Neural progenitor cell (in vitro differentiated cells): Measurements from ENCODE around the gene ITLN2. TPM values are rescaled to one million over a fixed set of nuclear protein-coding genes. Genes with fewer than 3 reads are reported as not detected.
"Not testable (repeated sequence)": the region's sequence is repeated elsewhere in the genome, so short reads cannot be mapped to it uniquely, and the experiment has no call there.

Experiments
- DNase-seq: peaks from one replicate; pipeline ENCODE4 v3.0.0-alpha.2; 2016; ENCODE audit warnings: low spot score
- H2AFZ ChIP-seq: fragments of 200-600 bp; sonication (generic); replicated peaks from 2 replicates; pipeline ENCODE4 v1.6.1; 2016; ENCODE audit warnings: antibody characterized with exemption
- H3F3A ChIP-seq: fragments of 200-600 bp; sonication (generic); 2 replicates; pipeline ENCODE4 v1.6.1; 2016; ENCODE audit warnings: antibody characterized with exemption, low read depth
- H3K27ac ChIP-seq: fragments of 200-600 bp; sonication (generic); 2 replicates; pipeline ENCODE4 v1.5.1; 2016; ENCODE audit warnings: mild to moderate bottlenecking
- H3K27me3 ChIP-seq: fragments of 200-600 bp; sonication (generic); 2 replicates; pipeline ENCODE4 v1.6.1; 2016; ENCODE audit warnings: mild to moderate bottlenecking, moderate library complexity
- H3K36me3 ChIP-seq: fragments of 200-600 bp; sonication (generic); 2 replicates; pipeline ENCODE4 v1.5.1; 2016
- H3K4me1 ChIP-seq: fragments of 200-600 bp; sonication (generic); 2 replicates; pipeline ENCODE4 v1.6.1; 2016; ENCODE audit warnings: mixed run types
- H3K4me2 ChIP-seq: fragments of 200-600 bp; sonication (generic); 2 replicates; pipeline ENCODE4 v1.6.1; 2016
- H3K4me3 ChIP-seq: fragments of 200-600 bp; sonication (generic); 2 replicates; pipeline ENCODE4 v1.5.1; 2016
- H3K79me2 ChIP-seq: fragments of 200-600 bp; sonication (generic); 2 replicates; pipeline ENCODE4 v1.6.1; 2016; ENCODE audit warnings: low read depth
- H3K9ac ChIP-seq: fragments of 200-600 bp; sonication (generic); 2 replicates; pipeline ENCODE4 v1.6.1; 2016
- H3K9me3 ChIP-seq: fragments of 200-600 bp; sonication (generic); 2 replicates; pipeline ENCODE4 v1.5.1; 2016; ENCODE audit warnings: low read depth
- H4K20me1 ChIP-seq: fragments of 200-600 bp; sonication (generic); 2 replicates; pipeline ENCODE4 v1.6.1; 2016; ENCODE audit warnings: low read depth
- H3K27ac Mint-ChIP-seq: 3 replicates; pipeline ENCODE4 v1.8.0; 2021; ENCODE audit warnings: mixed read lengths
- H3K27me3 Mint-ChIP-seq: 2 replicates; pipeline ENCODE4 v1.8.0; 2022; ENCODE audit warnings: low read depth, mild to moderate bottlenecking, inconsistent platforms, moderate library complexity, mixed read lengths; ENCODE audit not compliant: insufficient read depth
- H3K36me3 Mint-ChIP-seq: 3 replicates; pipeline ENCODE4 v1.8.0; 2021; ENCODE audit warnings: mixed read lengths
- H3K4me1 Mint-ChIP-seq: 3 replicates; pipeline ENCODE4 v1.8.0; 2021; ENCODE audit warnings: mixed read lengths
- H3K4me3 Mint-ChIP-seq: 3 replicates; pipeline ENCODE4 v1.8.0; 2021; ENCODE audit warnings: mild to moderate bottlenecking, moderate library complexity, mixed read lengths
- H3K9me3 Mint-ChIP-seq: 3 replicates; pipeline ENCODE4 v1.8.0; 2020; ENCODE audit warnings: mixed read lengths
- EZH2 ChIP-seq: fragments of 200-600 bp; sonication (generic); IDR thresholded peaks from 2 replicates; pipeline ENCODE4 v1.6.1; 2017; ENCODE audit warnings: antibody characterized with exemption, mild to moderate bottlenecking, moderate library complexity
- EZH2phosphoT487 ChIP-seq: fragments of 200-600 bp; sonication (generic); IDR thresholded peaks from 2 replicates; pipeline ENCODE4 v1.6.1; 2017; ENCODE audit warnings: antibody characterized with exemption
- total RNA-seq: library from RNA; depleted of rRNA; stranded (reverse); fragments of >200 nt; gene quantifications from 2 replicates; pipeline ENCODE4 v1.2.3, GENCODE V29; 2015; ENCODE audit warnings: low replicate concordance
- TF ChIP-seq, protein P1 (sequence below): fragments of 200-600 bp; sonication (generic); IDR thresholded peaks from 2 replicates; pipeline ENCODE4 v1.5.1; 2017; ENCODE audit warnings: antibody characterized with exemption, mild to moderate bottlenecking

Gene ITLN2
- total RNA-seq, 1 donor from 2014 or later, result not detected

GRCh38 chr1:160924791-160925651, 29.6 kb downstream of the ITLN2 start:
- no peaks in the 10 kb centered on the region for H3K79me2 ChIP-seq
- no peaks in the 10 kb centered on the region for H3F3A ChIP-seq
- DNase-seq, result no peak
- Mint-ChIP-seq H3K27ac (no peak overlapping the region), H3K27me3 (peaks cover 2% of the 10 kb centered on the region), H3K4me3 (no peak overlapping the region), H3K36me3 (no peaks in the 10 kb centered on the region), H3K9me3 (peaks cover 38% of the 10 kb centered on the region), H3K4me1 (no peaks in the 10 kb centered on the region)
- H3K4me2 ChIP-seq, result no peak overlapping the region
- TF ChIP-seq EZH2phosphoT487, result no peak
- TF ChIP-seq, protein P1, sequence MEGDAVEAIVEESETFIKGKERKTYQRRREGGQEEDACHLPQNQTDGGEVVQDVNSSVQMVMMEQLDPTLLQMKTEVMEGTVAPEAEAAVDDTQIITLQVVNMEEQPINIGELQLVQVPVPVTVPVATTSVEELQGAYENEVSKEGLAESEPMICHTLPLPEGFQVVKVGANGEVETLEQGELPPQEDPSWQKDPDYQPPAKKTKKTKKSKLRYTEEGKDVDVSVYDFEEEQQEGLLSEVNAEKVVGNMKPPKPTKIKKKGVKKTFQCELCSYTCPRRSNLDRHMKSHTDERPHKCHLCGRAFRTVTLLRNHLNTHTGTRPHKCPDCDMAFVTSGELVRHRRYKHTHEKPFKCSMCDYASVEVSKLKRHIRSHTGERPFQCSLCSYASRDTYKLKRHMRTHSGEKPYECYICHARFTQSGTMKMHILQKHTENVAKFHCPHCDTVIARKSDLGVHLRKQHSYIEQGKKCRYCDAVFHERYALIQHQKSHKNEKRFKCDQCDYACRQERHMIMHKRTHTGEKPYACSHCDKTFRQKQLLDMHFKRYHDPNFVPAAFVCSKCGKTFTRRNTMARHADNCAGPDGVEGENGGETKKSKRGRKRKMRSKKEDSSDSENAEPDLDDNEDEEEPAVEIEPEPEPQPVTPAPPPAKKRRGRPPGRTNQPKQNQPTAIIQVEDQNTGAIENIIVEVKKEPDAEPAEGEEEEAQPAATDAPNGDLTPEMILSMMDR, result no peak
- no peak for TF ChIP-seq EZH2
- H2AFZ ChIP-seq, result no peak overlapping the region
- no peak overlapping the region for H3K9ac ChIP-seq
- no peaks in the 10 kb centered on the region for H4K20me1 ChIP-seq
- no peaks in the 10 kb centered on the region for H3K36me3 ChIP-seq
- no peaks in the 10 kb centered on the region for H3K9me3 ChIP-seq
- H3K27me3 ChIP-seq, result no peaks in the 10 kb centered on the region
- no peak overlapping the region for H3K27ac ChIP-seq
- H3K4me1 ChIP-seq, result no peaks in the 10 kb centered on the region
- H3K4me3 ChIP-seq, result no peak overlapping the region

- H3K9me3 Mint-ChIP-seq, result peaks cover 13% of the 10 kb centered on the region
- H3K27me3 Mint-ChIP-seq, result no peaks in the 10 kb centered on the region
- H3K27ac ChIP-seq, result no peak overlapping the region
These were observed 37.9 kb downstream of the ITLN2 start for GRCh38 chr1:160916666-160917065.

DNA sequence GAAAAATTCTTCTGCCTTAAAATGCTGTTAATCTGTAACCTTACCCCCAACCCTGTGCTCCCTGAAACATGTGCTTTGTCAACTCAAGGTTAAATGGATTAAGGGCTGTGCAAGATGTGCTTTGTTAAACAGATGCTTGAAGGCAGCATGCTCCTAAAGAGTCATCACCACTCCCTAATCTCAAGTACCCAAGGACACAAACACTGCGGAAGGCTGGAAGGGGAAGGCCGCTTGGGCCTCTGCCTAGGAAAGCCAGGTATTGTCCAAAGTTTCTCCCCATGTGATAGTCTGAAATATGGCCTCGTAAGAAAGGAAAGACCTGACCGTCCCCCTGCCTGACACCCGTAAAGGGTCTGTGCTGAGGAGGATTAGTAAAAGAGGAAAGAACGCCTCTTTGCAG, 41.4 kb downstream of the ITLN2 start:
- H3K9ac ChIP-seq, H3K4me2 ChIP-seq, H3K4me3 Mint-ChIP-seq, DNase-seq, H3K9me3 ChIP-seq, H3K9me3 Mint-ChIP-seq, H3K4me1 ChIP-seq, H3K27ac Mint-ChIP-seq, H4K20me1 ChIP-seq, H3K27me3 Mint-ChIP-seq, H3K27me3 ChIP-seq, H2AFZ ChIP-seq, H3K4me3 ChIP-seq, H3K4me1 Mint-ChIP-seq, H3K79me2 ChIP-seq, H3F3A ChIP-seq, H3K27ac ChIP-seq, H3K36me3 Mint-ChIP-seq, H3K36me3 ChIP-seq: not testable (repeated sequence)

More at GRCh38 chr1:160916666-160917065, 37.9 kb downstream of the ITLN2 start:
- H3K27me3 ChIP-seq, result no peaks in the 10 kb centered on the region
- no peaks in the 10 kb centered on the region for H3K79me2 ChIP-seq
- no peak overlapping the region for H3K9ac ChIP-seq
- no peaks in the 10 kb centered on the region for H4K20me1 ChIP-seq
- no peak overlapping the region for H3K27ac Mint-ChIP-seq
- no peak overlapping the region for H3K4me3 Mint-ChIP-seq
- no peak overlapping the region for H3K4me2 ChIP-seq
- TF ChIP-seq EZH2phosphoT487 (no peak), EZH2 (no peak)
- TF ChIP-seq, protein P1, result no peak
- no peaks in the 10 kb centered on the region for H3K4me1 ChIP-seq
- H3F3A ChIP-seq, result no peaks in the 10 kb centered on the region
- H3K9me3 ChIP-seq, result no peaks in the 10 kb centered on the region
- H3K4me1 Mint-ChIP-seq, result peaks cover 4% of the 10 kb centered on the region
- no peaks in the 10 kb centered on the region for H3K36me3 Mint-ChIP-seq
- H2AFZ ChIP-seq, result no peak overlapping the region
- no peaks in the 10 kb centered on the region for H3K36me3 ChIP-seq
- DNase-seq, result no peak
- no peak overlapping the region for H3K4me3 ChIP-seq

GRCh38 chr1:160911925-160912324, 42.7 kb downstream of the ITLN2 start:
- H2AFZ ChIP-seq, result peak overlapping the region; percentile 38
- no peak for DNase-seq
- H3K27me3 Mint-ChIP-seq, result peaks cover 3% of the 10 kb centered on the region
- H3K27ac Mint-ChIP-seq, result no peak overlapping the region
- H3K36me3 Mint-ChIP-seq, result no peaks in the 10 kb centered on the region
- no peaks in the 10 kb centered on the region for H3K9me3 Mint-ChIP-seq
- no peaks in the 10 kb centered on the region for H3K79me2 ChIP-seq
- H3K4me1 ChIP-seq, result no peaks in the 10 kb centered on the region
- peaks cover 4% of the 10 kb centered on the region for H3K4me1 Mint-ChIP-seq
- H3K36me3 ChIP-seq, result no peaks in the 10 kb centered on the region
- H3K4me3 ChIP-seq, result no peak overlapping the region
- no peak overlapping the region for H3K4me2 ChIP-seq
- no peaks in the 10 kb centered on the region for H3K9me3 ChIP-seq
- H3K27ac ChIP-seq, result no peak overlapping the region
- no peaks in the 10 kb centered on the region for H3F3A ChIP-seq
- H3K9ac ChIP-seq, result no peak overlapping the region
- no peaks in the 10 kb centered on the region for H4K20me1 ChIP-seq
- no peaks in the 10 kb centered on the region for H3K27me3 ChIP-seq
- TF ChIP-seq, protein P1, result no peak
- TF ChIP-seq EZH2 (no peak), EZH2phosphoT487 (no peak)
- no peak overlapping the region for H3K4me3 Mint-ChIP-seq
